Fibroblast of pulmonary artery (primary cell): ENCODE results near the gene WWOX.

Source experiments
- DNase-seq: peaks from one replicate; pipeline ENCODE4 v3.0.0-alpha.2; 2010; ENCODE audit warnings: low read depth
- H3K4me3 ChIP-seq: replicated peaks from 2 replicates; pipeline ENCODE4 v1.5.1; 2011; ENCODE audit warnings: low read depth, mild to moderate bottlenecking, control low read depth, low read length, moderate library complexity
- TF ChIP-seq, protein P1 (sequence below): IDR thresholded peaks from 2 replicates; pipeline ENCODE4 v1.5.1; 2011; ENCODE audit warnings: mild to moderate bottlenecking, control low read depth, low read length, inconsistent platforms; ENCODE audit errors: missing control alignments

WWOX gene

GRCh38 chr16:78851266-78851665 lies 751.8 kb downstream of the WWOX start:
- no peak overlapping the region for H3K4me3 ChIP-seq
- TF ChIP-seq, protein P1, sequence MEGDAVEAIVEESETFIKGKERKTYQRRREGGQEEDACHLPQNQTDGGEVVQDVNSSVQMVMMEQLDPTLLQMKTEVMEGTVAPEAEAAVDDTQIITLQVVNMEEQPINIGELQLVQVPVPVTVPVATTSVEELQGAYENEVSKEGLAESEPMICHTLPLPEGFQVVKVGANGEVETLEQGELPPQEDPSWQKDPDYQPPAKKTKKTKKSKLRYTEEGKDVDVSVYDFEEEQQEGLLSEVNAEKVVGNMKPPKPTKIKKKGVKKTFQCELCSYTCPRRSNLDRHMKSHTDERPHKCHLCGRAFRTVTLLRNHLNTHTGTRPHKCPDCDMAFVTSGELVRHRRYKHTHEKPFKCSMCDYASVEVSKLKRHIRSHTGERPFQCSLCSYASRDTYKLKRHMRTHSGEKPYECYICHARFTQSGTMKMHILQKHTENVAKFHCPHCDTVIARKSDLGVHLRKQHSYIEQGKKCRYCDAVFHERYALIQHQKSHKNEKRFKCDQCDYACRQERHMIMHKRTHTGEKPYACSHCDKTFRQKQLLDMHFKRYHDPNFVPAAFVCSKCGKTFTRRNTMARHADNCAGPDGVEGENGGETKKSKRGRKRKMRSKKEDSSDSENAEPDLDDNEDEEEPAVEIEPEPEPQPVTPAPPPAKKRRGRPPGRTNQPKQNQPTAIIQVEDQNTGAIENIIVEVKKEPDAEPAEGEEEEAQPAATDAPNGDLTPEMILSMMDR: no peak
- DNase-seq: no peak

DNA sequence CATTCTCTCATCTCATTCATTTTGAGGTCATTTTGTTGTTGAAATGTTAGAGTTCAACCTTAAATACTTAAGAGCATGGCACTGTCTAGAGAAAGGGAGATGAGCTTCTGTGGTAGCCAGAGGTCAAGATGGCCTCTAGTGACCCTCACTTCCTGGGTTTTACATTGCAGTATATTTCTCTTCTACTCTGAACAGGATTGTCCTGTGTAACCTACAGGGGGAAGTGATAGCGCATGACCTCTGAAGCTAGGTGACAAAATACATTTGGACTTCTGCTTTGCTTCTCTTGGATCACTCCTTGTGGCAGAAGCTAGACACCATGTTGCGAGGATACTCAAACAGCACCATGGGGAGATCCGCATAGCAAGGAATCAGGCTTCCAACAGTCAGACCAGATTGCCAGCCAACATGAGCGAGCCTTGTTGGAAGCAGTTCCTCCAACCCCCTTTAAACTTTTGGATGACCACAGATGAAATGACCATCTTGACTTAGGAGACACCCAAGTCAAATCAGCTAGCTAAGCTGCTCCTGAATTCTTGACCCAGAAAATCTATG lies 752.7 kb downstream of the WWOX start:
- H3K4me3 ChIP-seq: no peak overlapping the region
- DNase-seq: no peak
- TF ChIP-seq, protein P1: no peak

- H3K4me3 ChIP-seq: no peak overlapping the region
- DNase-seq: no peak
- TF ChIP-seq, protein P1: no peak
These were observed 762.6 kb downstream of the WWOX start for GRCh38 chr16:78862022-78862421.

GRCh38 chr16:78866521-78866920 lies 767.1 kb downstream of the WWOX start:
- H3K4me3 ChIP-seq: no peak overlapping the region
- DNase-seq: no peak
- TF ChIP-seq, protein P1: no peak

DNA sequence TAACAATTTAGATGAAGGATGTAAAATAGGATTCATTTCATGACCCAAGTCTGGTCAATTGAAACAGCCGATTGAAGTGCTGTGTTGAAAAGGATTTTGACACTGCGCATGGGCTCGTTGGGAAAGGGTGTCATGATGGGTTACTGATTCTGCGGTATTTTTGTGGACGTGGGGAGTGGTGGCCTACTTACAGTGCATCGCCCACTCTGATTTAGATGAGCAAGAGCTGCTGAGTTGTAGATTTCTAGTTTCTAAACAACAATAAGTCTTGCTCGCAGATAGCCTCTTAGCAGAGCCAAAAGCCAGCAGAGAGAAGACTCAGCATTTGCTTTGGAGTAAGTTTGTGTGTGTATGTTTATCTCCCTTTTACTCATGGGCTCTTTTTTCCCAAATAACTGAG lies 770.0 kb downstream of the WWOX start:
- H3K4me3 ChIP-seq: no peak overlapping the region
- no peak for DNase-seq
- TF ChIP-seq, protein P1: no peak

DNA sequence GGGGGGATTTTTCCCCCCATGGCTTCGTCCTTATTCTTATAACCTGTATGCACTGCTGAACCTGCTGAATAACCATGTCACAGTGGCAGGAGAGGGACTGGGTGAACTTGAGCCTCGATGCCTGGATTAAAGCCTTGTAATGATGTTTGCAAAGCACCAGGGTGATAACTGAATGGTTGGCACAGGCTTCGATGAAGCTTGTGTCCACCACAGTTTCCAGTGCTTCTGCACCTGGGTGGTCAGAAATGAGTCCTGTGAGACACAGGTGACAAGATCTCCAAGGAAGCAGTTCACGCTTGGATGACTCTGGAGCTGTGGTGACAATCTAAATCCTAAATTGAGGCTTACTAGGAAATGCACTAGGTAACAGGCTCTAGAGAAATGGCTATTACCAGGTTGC lies 771.8 kb downstream of the WWOX start:
- TF ChIP-seq, protein P1: no peak
- DNase-seq: no peak

GRCh38 chr16:78876671-78877070 lies 777.2 kb downstream of the WWOX start:
- DNase-seq: no peak
- no peak overlapping the region for H3K4me3 ChIP-seq
- TF ChIP-seq, protein P1: no peak

More for the DNA sequence above, 771.8 kb downstream of the WWOX start:
- no peak overlapping the region for H3K4me3 ChIP-seq
